GM12878 (cell line): ENCODE results near the gene WDHD1. TPM values are rescaled to one million over a fixed set of nuclear protein-coding genes. Genes with fewer than 3 reads are reported as not detected.

Source experiments
- BACH1 ChIP-seq: fragments of 450-650 bp; IDR thresholded peaks from 2 replicates; pipeline ENCODE4 v1.6.1; 2017; ENCODE audit warnings: mild to moderate bottlenecking, borderline replicate concordance
- CBFB ChIP-seq: IDR thresholded peaks from 2 replicates; pipeline ENCODE4 v1.6.1; 2016; ENCODE audit warnings: antibody characterized with exemption, low read depth
- HDAC2 ChIP-seq: fragments of 200-600 bp; sonication (generic); IDR thresholded peaks from 2 replicates; pipeline ENCODE4 v1.6.1; 2017
- JUNB ChIP-seq: IDR thresholded peaks from 2 replicates; pipeline ENCODE4 v1.6.1; 2016; ENCODE audit warnings: antibody characterized with exemption, mild to moderate bottlenecking
- NFIC ChIP-seq: IDR thresholded peaks from 2 replicates; pipeline ENCODE4 v1.6.1; 2012; ENCODE audit warnings: low read depth, mild to moderate bottlenecking, inconsistent platforms, low read length, moderate library complexity
- NFXL1 ChIP-seq: fragments of 450-650 bp; IDR thresholded peaks from 2 replicates; pipeline ENCODE4 v1.6.1; 2017; ENCODE audit warnings: antibody characterized with exemption, mild to moderate bottlenecking, borderline replicate concordance
- NFYA ChIP-seq: IDR thresholded peaks from 2 replicates; pipeline ENCODE4 v1.6.1; 2011; ENCODE audit warnings: low read depth, mild to moderate bottlenecking, low read length, improper control_type of control experiment, borderline replicate concordance
- PAX5 ChIP-seq: IDR thresholded peaks from 2 replicates; pipeline ENCODE4 v1.6.1; 2011; ENCODE audit warnings: low read depth, low read length, borderline replicate concordance
- POLR2A ChIP-seq: IDR thresholded peaks from 2 replicates; pipeline ENCODE4 v1.6.1; 2011; ENCODE audit warnings: low read depth, mild to moderate bottlenecking, low read length
- RELA ChIP-seq: fragments of 450-650 bp; IDR thresholded peaks from 2 replicates; pipeline ENCODE4 v1.8.0; 2014; ENCODE audit warnings: borderline replicate concordance; ENCODE audit not compliant: partially characterized antibody
- SMC3 ChIP-seq: IDR thresholded peaks from 2 replicates; pipeline ENCODE4 v1.6.1; 2011; ENCODE audit warnings: low read length, improper control_type of control experiment, borderline replicate concordance
- TAF1 ChIP-seq: IDR thresholded peaks from 2 replicates; pipeline ENCODE4 v1.6.1; 2011; ENCODE audit warnings: mild to moderate bottlenecking, low read depth, low read length, borderline replicate concordance
- ZNF217 ChIP-seq: fragments of 450-650 bp; IDR thresholded peaks from 2 replicates; pipeline ENCODE4 v1.6.1; 2017; ENCODE audit warnings: antibody characterized with exemption, mild to moderate bottlenecking
- ZNF274 ChIP-seq: IDR thresholded peaks from one replicate; pipeline ENCODE4 v1.8.0; 2011; ENCODE audit not compliant: insufficient read length, insufficient read depth
- polyA plus RNA-seq, 11 experiments: library from polyadenylated mRNA; depleted of rRNA in 4 of 11; unstranded in 6 of 11; stranded (reverse) in 5 of 11; fragments of >200 nt; fragmentation: Nextera tagmentation in 4 of 11; fragmentation: Illumina TruSeq in 1 of 11; extraction: Ambion mirVana in 4 of 11; extraction: Trizol in 1 of 11; gene quantifications; 1 replicate in 1 of 11; 2 replicates in 10 of 11; pipeline versions ENCODE4 v1.2.1 to v1.2.3, GENCODE V29; 2011 to 2016; ENCODE audit warnings: inconsistent platforms in 2 of 11, missing spikeins in 2 of 11, low read depth in 1 of 11
- total RNA-seq, 4 experiments: library from RNA; depleted of rRNA in 3 of 4; stranded (reverse); fragments of >200 nt in 3 of 4; fragmentation: Illumina TruSeq in 1 of 4; extraction: Trizol in 1 of 4; gene quantifications; 2 replicates each; pipeline versions ENCODE4 v1.2.1 to v1.2.3, GENCODE V29; 2013 to 2021
- TF ChIP-seq, protein P1 (sequence below): fragments of 450-650 bp; IDR thresholded peaks from 2 replicates; pipeline ENCODE4 v1.6.1; 2016; ENCODE audit warnings: mild to moderate bottlenecking
- TF ChIP-seq, protein P2 (sequence below): IDR thresholded peaks from 2 replicates; pipeline ENCODE4 v1.6.1; 2011; ENCODE audit warnings: low read depth, low read length, improper control_type of control experiment, borderline replicate concordance
- TF ChIP-seq, protein P3 (sequence below): fragments of 450-650 bp; formaldehyde crosslinking; IDR thresholded peaks from 2 replicates; pipeline ENCODE4 v1.4.0; 2022; ENCODE audit warnings: mild to moderate bottlenecking, moderate library complexity
- TF ChIP-seq, protein P4 (sequence below): fragments of 450-650 bp; IDR thresholded peaks from 2 replicates; pipeline ENCODE4 v1.6.1; 2016; ENCODE audit warnings: mild to moderate bottlenecking
- TF ChIP-seq, protein P5 (sequence below): fragments of 450-650 bp; IDR thresholded peaks from 2 replicates; pipeline ENCODE4 v1.6.1; 2017; ENCODE audit warnings: mild to moderate bottlenecking, low read depth, inconsistent platforms; ENCODE audit not compliant: poor library complexity, severe bottlenecking
- TF ChIP-seq, protein P6 (sequence below): fragments of 450-650 bp; IDR thresholded peaks from 2 replicates; pipeline ENCODE4 v1.6.1; 2014; ENCODE audit warnings: mild to moderate bottlenecking

The WDHD1 gene
- total and polyA plus RNA-seq, 10 of the 15 experiments (the other 5 are each of a cell fraction or from before 2014, with no cell fraction given), result 11.3 to 50.5 (median 32.6) TPM

DNA sequence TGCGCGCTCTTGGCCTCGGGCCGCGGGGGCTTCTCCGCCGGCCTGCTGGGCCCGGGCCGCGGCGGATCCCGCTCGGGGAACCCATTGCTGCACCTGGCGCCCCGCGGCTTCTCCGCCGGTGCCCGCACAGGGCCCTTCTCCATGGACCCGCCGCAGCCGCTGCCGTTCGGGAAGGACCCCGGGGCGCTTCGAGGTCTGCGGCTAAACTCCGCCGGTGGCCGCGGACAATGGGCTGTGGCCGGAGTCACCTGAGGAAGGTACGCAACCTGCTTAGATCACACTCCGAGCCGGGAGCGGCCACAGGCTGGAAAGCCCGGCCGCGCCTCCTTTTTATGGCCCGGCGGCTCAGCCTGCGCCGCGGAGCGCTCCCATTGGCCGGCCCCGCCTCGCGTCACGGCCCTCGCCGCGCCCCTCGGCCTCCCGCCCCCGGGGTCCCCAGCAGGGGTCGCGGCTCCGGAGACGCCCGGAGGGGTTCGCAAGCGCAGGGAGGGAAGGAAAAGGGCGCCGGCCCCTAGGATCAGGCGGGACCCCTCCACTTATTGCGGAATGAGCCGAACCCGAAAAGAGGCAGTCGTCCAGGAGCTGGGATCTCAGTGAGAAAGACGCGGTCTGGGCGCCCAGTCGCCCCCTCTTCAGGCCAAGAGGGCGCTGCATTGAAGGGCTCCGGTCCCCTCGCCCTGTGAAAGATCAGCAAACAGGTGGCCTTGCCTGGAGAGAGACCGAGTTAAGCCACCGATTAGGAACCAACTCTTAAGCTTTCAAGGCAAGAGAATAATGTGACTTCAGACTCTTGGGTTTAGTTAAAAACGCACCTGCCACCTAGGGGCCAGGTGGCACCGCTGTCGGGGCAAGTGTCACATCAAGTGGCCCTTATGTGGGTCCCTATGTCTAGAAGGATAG lies 124.1 kb downstream of the WDHD1 start, which contains the start of gene GCH1 (continued):
- TF ChIP-seq, protein P1, sequence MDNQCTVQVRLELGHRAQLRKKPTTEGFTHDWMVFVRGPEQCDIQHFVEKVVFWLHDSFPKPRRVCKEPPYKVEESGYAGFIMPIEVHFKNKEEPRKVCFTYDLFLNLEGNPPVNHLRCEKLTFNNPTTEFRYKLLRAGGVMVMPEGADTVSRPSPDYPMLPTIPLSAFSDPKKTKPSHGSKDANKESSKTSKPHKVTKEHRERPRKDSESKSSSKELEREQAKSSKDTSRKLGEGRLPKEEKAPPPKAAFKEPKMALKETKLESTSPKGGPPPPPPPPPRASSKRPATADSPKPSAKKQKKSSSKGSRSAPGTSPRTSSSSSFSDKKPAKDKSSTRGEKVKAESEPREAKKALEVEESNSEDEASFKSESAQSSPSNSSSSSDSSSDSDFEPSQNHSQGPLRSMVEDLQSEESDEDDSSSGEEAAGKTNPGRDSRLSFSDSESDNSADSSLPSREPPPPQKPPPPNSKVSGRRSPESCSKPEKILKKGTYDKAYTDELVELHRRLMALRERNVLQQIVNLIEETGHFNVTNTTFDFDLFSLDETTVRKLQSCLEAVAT, result no peak
- TF ChIP-seq POLR2A (peak; percentile 99), ZNF274 (no peak), PAX5 (no peak), BACH1 (no peak; the same call in 1 of the 2 replicates), SMC3 (no peak), RELA (no peak), NFYA (no peak), ZNF217 (peak; percentile 64; the same call in 1 of the 2 replicates), NFIC (no peak), TAF1 (peak; percentile 58; the same call in 1 of the 2 replicates), HDAC2 (no peak), JUNB (no peak), NFXL1 (no peak), CBFB (peak; percentile 64; the same call in 1 of the 2 replicates)
- TF ChIP-seq, protein P2, sequence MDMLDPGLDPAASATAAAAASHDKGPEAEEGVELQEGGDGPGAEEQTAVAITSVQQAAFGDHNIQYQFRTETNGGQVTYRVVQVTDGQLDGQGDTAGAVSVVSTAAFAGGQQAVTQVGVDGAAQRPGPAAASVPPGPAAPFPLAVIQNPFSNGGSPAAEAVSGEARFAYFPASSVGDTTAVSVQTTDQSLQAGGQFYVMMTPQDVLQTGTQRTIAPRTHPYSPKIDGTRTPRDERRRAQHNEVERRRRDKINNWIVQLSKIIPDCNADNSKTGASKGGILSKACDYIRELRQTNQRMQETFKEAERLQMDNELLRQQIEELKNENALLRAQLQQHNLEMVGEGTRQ, result no peak
- TF ChIP-seq, protein P3, sequence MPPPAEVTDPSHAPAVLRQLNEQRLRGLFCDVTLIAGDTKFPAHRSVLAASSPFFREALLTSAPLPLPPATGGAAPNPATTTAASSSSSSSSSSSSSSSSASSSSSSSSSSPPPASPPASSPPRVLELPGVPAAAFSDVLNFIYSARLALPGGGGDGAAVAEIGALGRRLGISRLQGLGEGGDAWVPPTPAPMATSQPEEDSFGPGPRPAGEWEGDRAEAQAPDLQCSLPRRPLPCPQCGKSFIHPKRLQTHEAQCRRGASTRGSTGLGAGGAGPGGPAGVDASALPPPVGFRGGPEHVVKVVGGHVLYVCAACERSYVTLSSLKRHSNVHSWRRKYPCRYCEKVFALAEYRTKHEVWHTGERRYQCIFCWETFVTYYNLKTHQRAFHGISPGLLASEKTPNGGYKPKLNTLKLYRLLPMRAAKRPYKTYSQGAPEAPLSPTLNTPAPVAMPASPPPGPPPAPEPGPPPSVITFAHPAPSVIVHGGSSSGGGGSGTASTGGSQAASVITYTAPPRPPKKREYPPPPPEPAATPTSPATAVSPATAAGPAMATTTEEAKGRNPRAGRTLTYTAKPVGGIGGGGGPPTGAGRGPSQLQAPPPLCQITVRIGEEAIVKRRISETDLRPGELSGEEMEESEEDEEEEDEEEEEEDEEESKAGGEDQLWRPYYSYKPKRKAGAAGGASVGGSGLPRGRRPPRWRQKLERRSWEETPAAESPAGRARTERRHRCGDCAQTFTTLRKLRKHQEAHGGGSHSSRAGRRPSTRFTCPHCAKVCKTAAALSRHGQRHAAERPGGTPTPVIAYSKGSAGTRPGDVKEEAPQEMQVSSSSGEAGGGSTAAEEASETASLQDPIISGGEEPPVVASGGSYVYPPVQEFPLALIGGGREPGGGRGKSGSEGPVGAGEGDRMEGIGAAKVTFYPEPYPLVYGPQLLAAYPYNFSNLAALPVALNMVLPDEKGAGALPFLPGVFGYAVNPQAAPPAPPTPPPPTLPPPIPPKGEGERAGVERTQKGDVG (CRISPR knock-in tag), result no peak
- TF ChIP-seq, protein P4, sequence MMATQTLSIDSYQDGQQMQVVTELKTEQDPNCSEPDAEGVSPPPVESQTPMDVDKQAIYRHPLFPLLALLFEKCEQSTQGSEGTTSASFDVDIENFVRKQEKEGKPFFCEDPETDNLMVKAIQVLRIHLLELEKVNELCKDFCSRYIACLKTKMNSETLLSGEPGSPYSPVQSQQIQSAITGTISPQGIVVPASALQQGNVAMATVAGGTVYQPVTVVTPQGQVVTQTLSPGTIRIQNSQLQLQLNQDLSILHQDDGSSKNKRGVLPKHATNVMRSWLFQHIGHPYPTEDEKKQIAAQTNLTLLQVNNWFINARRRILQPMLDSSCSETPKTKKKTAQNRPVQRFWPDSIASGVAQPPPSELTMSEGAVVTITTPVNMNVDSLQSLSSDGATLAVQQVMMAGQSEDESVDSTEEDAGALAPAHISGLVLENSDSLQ, result peak; percentile 18; the same call in 1 of the 2 replicates
- TF ChIP-seq, protein P5, sequence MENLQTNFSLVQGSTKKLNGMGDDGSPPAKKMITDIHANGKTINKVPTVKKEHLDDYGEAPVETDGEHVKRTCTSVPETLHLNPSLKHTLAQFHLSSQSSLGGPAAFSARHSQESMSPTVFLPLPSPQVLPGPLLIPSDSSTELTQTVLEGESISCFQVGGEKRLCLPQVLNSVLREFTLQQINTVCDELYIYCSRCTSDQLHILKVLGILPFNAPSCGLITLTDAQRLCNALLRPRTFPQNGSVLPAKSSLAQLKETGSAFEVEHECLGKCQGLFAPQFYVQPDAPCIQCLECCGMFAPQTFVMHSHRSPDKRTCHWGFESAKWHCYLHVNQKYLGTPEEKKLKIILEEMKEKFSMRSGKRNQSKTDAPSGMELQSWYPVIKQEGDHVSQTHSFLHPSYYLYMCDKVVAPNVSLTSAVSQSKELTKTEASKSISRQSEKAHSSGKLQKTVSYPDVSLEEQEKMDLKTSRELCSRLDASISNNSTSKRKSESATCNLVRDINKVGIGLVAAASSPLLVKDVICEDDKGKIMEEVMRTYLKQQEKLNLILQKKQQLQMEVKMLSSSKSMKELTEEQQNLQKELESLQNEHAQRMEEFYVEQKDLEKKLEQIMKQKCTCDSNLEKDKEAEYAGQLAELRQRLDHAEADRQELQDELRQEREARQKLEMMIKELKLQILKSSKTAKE, result no peak
- TF ChIP-seq, protein P6, sequence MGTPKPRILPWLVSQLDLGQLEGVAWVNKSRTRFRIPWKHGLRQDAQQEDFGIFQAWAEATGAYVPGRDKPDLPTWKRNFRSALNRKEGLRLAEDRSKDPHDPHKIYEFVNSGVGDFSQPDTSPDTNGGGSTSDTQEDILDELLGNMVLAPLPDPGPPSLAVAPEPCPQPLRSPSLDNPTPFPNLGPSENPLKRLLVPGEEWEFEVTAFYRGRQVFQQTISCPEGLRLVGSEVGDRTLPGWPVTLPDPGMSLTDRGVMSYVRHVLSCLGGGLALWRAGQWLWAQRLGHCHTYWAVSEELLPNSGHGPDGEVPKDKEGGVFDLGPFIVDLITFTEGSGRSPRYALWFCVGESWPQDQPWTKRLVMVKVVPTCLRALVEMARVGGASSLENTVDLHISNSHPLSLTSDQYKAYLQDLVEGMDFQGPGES, result no peak
